ENCODE measurements around the gene LAMC1.

GRCh38 chr1:183114441-183114840 is 91.2 kb downstream of the LAMC1 start:
- no peak for TF ChIP-seq POLR2A (IDR thresholded peaks at IDR 0.05; ENCODE audit: low read length)
- TF ChIP-seq GATA1 (IDR thresholded peaks at IDR 0.05; ENCODE audit: low read depth, low read length): no peak

Data from erythroblast (primary cell).